MCF 10A (cell line): ENCODE measurements around the gene UCK2. TPM values are rescaled to one million over a fixed set of nuclear protein-coding genes. Genes with fewer than 3 reads are reported as not detected.

Experiments used
- BruUV-seq: library from RNA; stranded (reverse); fragments of 400-500 nt; replicated peaks from 2 replicates; lab custom pipeline; 2021; lab: Mats Ljungman, UMichigan
- CTCF ChIA-PET: fragments of 300-600 bp; sonication (Branson Sonifier 250); formaldehyde crosslinking; extraction: SDS; loops from one replicate; lab custom pipeline; 2021; ENCODE audit warnings: antibody characterized with exemption, inconsistent platforms; lab: Yijun Ruan, JAX
- POLR2A ChIA-PET: fragments of 300-600, 350-650 bp; sonication (Branson Sonifier 250); formaldehyde crosslinking; extraction: SDS; loops from one replicate; lab custom pipeline; 2020; ENCODE audit warnings: antibody characterized with exemption, inconsistent platforms; lab: Yijun Ruan, JAX
- DNase-seq: peaks from one replicate; pipeline ENCODE4 v3.0.0-alpha.2; 2018; ENCODE audit not compliant: unreplicated experiment
- H3K27ac Mint-ChIP-seq: one replicate; pipeline ENCODE4 v1.8.0; 2022; ENCODE audit warnings: mild to moderate bottlenecking, low read depth, mixed read lengths; ENCODE audit not compliant: unreplicated experiment
- H3K27me3 Mint-ChIP-seq: one replicate; pipeline ENCODE4 v1.8.0; 2022; ENCODE audit warnings: mixed read lengths; ENCODE audit not compliant: insufficient read depth, unreplicated experiment
- H3K36me3 Mint-ChIP-seq: one replicate; pipeline ENCODE4 v1.8.0; 2022; ENCODE audit warnings: mild to moderate bottlenecking, moderate library complexity, mixed read lengths; ENCODE audit not compliant: insufficient read depth, unreplicated experiment
- H3K4me1 Mint-ChIP-seq: one replicate; pipeline ENCODE4 v1.8.0; 2022; ENCODE audit warnings: mixed read lengths; ENCODE audit not compliant: insufficient read depth, unreplicated experiment
- H3K4me3 Mint-ChIP-seq: one replicate; pipeline ENCODE4 v1.8.0; 2022; ENCODE audit warnings: mild to moderate bottlenecking, moderate library complexity, mixed read lengths; ENCODE audit not compliant: unreplicated experiment
- H3K9me3 Mint-ChIP-seq: one replicate; pipeline ENCODE4 v1.8.0; 2022; ENCODE audit warnings: mixed read lengths; ENCODE audit not compliant: unreplicated experiment
- CTCF ChIP-seq: fragments of 200-600 bp; IDR thresholded peaks from one replicate; pipeline ENCODE4 v1.8.0; 2022; ENCODE audit warnings: antibody characterized with exemption, mild to moderate bottlenecking; ENCODE audit not compliant: unreplicated experiment
- intact Hi-C: fragments of 100-400 bp; cut with micrococcal nuclease; formaldehyde crosslinking; loops from 2 replicates; pipeline ENCODE4 v1.14.1; 2022
- total RNA-seq: library from RNA; stranded (reverse); gene quantifications from 2 replicates; pipeline ENCODE4 v1.2.3, GENCODE V29; 2022

The UCK2 gene
- total RNA-seq, 1 experiment from 2014 or later, result 144 TPM

DNA sequence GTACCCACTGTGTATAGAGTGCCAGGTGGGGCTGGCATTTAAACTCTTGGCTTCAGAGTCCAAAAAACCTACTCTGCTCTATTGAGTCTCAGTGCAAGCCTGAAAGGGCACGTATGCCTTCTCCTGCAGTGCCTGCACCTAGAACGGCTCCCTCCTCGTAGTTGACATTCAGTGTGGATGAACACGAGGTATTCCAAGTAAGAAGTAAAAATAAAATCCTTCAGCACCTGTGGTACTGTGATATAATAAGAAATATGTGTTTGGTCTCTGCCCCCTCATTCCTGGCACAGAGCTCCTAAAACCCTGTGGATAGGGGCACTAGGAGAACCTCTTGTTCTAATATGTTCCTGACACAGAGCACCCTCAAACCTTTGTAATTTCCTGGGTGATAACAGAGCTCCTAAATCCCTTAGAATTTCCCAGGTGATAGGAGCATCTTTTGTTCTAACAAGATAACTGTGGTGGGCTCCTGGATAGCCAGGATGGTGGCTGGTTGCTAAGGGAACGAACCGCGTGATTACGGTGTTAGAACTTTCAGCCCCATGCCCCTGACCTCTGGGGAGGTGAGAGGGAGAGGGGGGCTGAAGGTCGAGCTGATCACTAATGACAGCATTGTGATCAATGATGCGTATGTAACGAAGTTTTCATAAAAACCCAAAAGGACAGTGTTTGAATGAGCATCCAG lies 16.8 kb downstream of the UCK2 start:
- intact Hi-C loops, result no loop called here
- Mint-ChIP-seq H3K4me1 (peaks cover 26% of the 10 kb centered on the region), H3K27me3 (no peaks in the 10 kb centered on the region), H3K36me3 (no peaks in the 10 kb centered on the region), H3K4me3 (no peak overlapping the region), H3K9me3 (peaks cover 8% of the 10 kb centered on the region), H3K27ac (no peak overlapping the region)
- no TSS peak for BruUV-seq
- ChIA-PET CTCF (interaction anchor here (0.6 to 2.0 kb wide), 10 partner anchors 8 to 476 kb away, joined by 3 to 9 read pairs (median 4); no protein-coding TSS in a partner anchor), POLR2A (interaction anchor here (0.8 kb wide), 2 partner anchors 13 to 59 kb away, joined by 3 read pairs; no protein-coding TSS in a partner anchor)
- no peak for DNase-seq
- TF ChIP-seq CTCF, result no peak

GRCh38 chr1:165844933-165845332 lies 17.5 kb downstream of the UCK2 start:
- no peak overlapping the region for H3K4me3 Mint-ChIP-seq
- BruUV-seq, result no TSS peak
- no peak for DNase-seq
- ChIA-PET POLR2A (interaction anchor here (0.6 to 1.8 kb wide), 3 partner anchors 16 to 775 kb away, joined by 3 to 7 read pairs (median 3); no protein-coding TSS in a partner anchor), CTCF (interaction anchor here (0.6 to 2.0 kb wide), 8 partner anchors 13 to 477 kb away, joined by 3 to 9 read pairs (median 5); no protein-coding TSS in a partner anchor)
- no peaks in the 10 kb centered on the region for H3K36me3 Mint-ChIP-seq
- peaks cover 32% of the 10 kb centered on the region for H3K4me1 Mint-ChIP-seq
- intact Hi-C loops, result no loop called here
- no peak overlapping the region for H3K27ac Mint-ChIP-seq
- H3K9me3 Mint-ChIP-seq, result peaks cover 8% of the 10 kb centered on the region
- H3K27me3 Mint-ChIP-seq, result no peaks in the 10 kb centered on the region
- TF ChIP-seq CTCF, result no peak

DNA sequence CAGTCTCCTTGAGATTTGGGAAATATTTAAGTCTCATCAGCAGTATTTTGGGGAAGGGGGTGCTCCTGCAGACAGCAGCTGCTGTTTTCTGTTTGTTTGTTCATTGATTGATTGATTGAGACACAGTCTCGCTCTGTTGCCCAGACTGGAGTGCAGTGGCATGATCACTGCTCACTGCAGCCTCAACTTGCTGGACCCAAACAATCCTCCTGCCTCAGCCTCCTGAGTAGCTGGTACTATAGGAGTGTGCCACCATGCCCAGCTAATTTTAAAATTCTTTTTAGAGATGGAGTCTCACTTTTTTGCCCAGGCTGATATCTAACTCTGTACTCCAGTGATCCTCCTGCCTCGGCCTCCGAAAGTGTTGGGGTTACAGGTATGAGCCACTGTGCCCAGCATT lies 18.2 kb downstream of the UCK2 start:
- no peak for TF ChIP-seq CTCF
- H3K27ac Mint-ChIP-seq, result peak overlapping the region; percentile 20
- no peaks in the 10 kb centered on the region for H3K27me3 Mint-ChIP-seq
- H3K4me3 Mint-ChIP-seq, result no peak overlapping the region
- H3K4me1 Mint-ChIP-seq, result peaks cover 33% of the 10 kb centered on the region
- CTCF ChIA-PET, result interaction anchor here (0.9 to 2.0 kb wide), 7 partner anchors 14 to 59 kb away, joined by 3 to 9 read pairs (median 5); no protein-coding TSS in a partner anchor
- BruUV-seq, result no TSS peak
- peaks cover 8% of the 10 kb centered on the region for H3K9me3 Mint-ChIP-seq
- POLR2A ChIA-PET, result interaction anchor here (0.6 to 1.8 kb wide), 2 partner anchors 17 to 775 kb away, joined by 3 to 7 read pairs; no protein-coding TSS in a partner anchor
- intact Hi-C loops, result no loop called here
- no peaks in the 10 kb centered on the region for H3K36me3 Mint-ChIP-seq
- DNase-seq, result no peak

- peaks cover 8% of the 10 kb centered on the region for H3K9me3 Mint-ChIP-seq
- no peaks in the 10 kb centered on the region for H3K27me3 Mint-ChIP-seq
- H3K4me3 Mint-ChIP-seq, result no peak overlapping the region
- H3K4me1 Mint-ChIP-seq, result peaks cover 37% of the 10 kb centered on the region
- intact Hi-C loops, result no loop called here
- DNase-seq, result no peak
- TF ChIP-seq CTCF, result no peak
- peak overlapping the region; percentile 55 for H3K27ac Mint-ChIP-seq
- ChIA-PET CTCF (interaction anchor here (0.9 to 1.3 kb wide), 3 partner anchors 15 to 57 kb away, joined by 3 to 9 read pairs (median 4); no protein-coding TSS in a partner anchor), POLR2A (interaction anchor here (1.0 to 1.8 kb wide), 2 partner anchors 17 kb away, joined by 4 to 7 read pairs; no protein-coding TSS in a partner anchor)
- no TSS peak for BruUV-seq
- no peaks in the 10 kb centered on the region for H3K36me3 Mint-ChIP-seq
These were observed 18.8 kb downstream of the UCK2 start for GRCh38 chr1:165845992-165846748.
